Panc1 (cell line): ENCODE data around the gene PRKCA.

ENCODE experiments used
- CTCF ChIP-seq: fragments of 450-650 bp; IDR thresholded peaks from 2 replicates; pipeline ENCODE4 v1.5.1; 2017; ENCODE audit warnings: mild to moderate bottlenecking
- POLR2AphosphoS5 ChIP-seq: IDR thresholded peaks from 2 replicates; pipeline ENCODE4 v1.6.1; 2012; ENCODE audit warnings: mild to moderate bottlenecking, low read depth, low read length, moderate library complexity

DNA sequence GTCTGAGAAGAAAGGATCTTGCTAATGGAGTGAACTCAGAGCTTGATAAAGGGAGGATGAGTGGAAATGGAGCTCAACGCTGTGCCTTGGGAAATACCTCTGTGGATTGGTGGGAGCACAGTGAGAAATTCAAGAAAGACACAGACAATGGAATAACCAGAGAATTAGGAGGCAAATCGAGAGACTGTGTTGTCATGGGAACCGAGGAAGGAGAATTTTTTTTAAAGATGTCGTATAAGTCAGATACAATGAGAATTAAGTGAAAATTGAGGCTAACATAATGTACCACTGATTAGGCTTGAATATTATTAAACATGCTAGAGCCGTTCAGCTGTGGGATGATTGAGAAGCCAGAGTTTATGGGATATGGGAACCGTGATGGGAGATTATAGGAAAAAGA lies 134.2 kb downstream of the PRKCA start:
- TF ChIP-seq CTCF (no peak), POLR2AphosphoS5 (no peak)
